Measurements from ENCODE around the gene TCERG1L.

Gene TCERG1L

GRCh38 chr10:131093795-131094366 is 217.6 kb downstream of the TCERG1L start:
- H3K4me3 ChIP-seq (ENCODE audit: low read depth, low read length), result no peak overlapping the region
- TF ChIP-seq CTCF (IDR thresholded peaks at IDR 0.05), result no peak
- no peak overlapping the region for H3K4me2 ChIP-seq (ENCODE audit: low read length)
- no peaks in the 10 kb centered on the region for H3K36me3 ChIP-seq (ENCODE audit: control insufficient read depth, insufficient read depth, low read length)
- no peak overlapping the region for H3K9ac ChIP-seq
- no peaks in the 10 kb centered on the region for H3K27me3 ChIP-seq (ENCODE audit: control insufficient read depth, insufficient read depth, low read length)
- H3K79me2 ChIP-seq, result no peaks in the 10 kb centered on the region
- no peaks in the 10 kb centered on the region for H3K9me3 ChIP-seq (ENCODE audit: control insufficient read depth, low read length)
- H2AFZ ChIP-seq, result no peak overlapping the region
- no peak overlapping the region for H3K27ac ChIP-seq
- H3K4me1 ChIP-seq, result peaks cover 27% of the 10 kb centered on the region

- H3K9me3 ChIP-seq (ENCODE audit: control insufficient read depth, low read length), result no peaks in the 10 kb centered on the region
- no peak for TF ChIP-seq CTCF (IDR thresholded peaks at IDR 0.05)
- no peaks in the 10 kb centered on the region for H3K27me3 ChIP-seq (ENCODE audit: control insufficient read depth, insufficient read depth, low read length)
- no peak overlapping the region for H3K9ac ChIP-seq
- no peak overlapping the region for H3K4me3 ChIP-seq (ENCODE audit: low read depth, low read length)
- no peak overlapping the region for H3K27ac ChIP-seq
- H3K4me2 ChIP-seq (ENCODE audit: low read length), result no peak overlapping the region
- H3K79me2 ChIP-seq, result no peaks in the 10 kb centered on the region
- no peaks in the 10 kb centered on the region for H3K36me3 ChIP-seq (ENCODE audit: control insufficient read depth, insufficient read depth, low read length)
- H3K4me1 ChIP-seq, result peaks cover 21% of the 10 kb centered on the region
- H2AFZ ChIP-seq, result no peak overlapping the region
These were observed 218.2 kb downstream of the TCERG1L start for GRCh38 chr10:131093346-131093745.

GRCh38 chr10:131092876-131093275 is 218.6 kb downstream of the TCERG1L start:
- Histone ChIP-seq H3K36me3 (ENCODE audit: control insufficient read depth, insufficient read depth, low read length) (no peaks in the 10 kb centered on the region), H2AFZ (no peak overlapping the region), H3K79me2 (no peaks in the 10 kb centered on the region), H3K9me3 (ENCODE audit: control insufficient read depth, low read length) (no peaks in the 10 kb centered on the region), H3K4me2 (ENCODE audit: low read length) (no peak overlapping the region), H3K27me3 (ENCODE audit: control insufficient read depth, insufficient read depth, low read length) (no peaks in the 10 kb centered on the region), H3K9ac (no peak overlapping the region), H3K27ac (no peak overlapping the region), H3K4me3 (ENCODE audit: low read depth, low read length) (no peak overlapping the region), H3K4me1 (peaks cover 17% of the 10 kb centered on the region)
- TF ChIP-seq CTCF (IDR thresholded peaks at IDR 0.05), result no peak

- no peak overlapping the region for H3K4me3 ChIP-seq (ENCODE audit: low read depth, low read length)
- no peak overlapping the region for H3K9ac ChIP-seq
- H2AFZ ChIP-seq, result no peak overlapping the region
- H3K36me3 ChIP-seq (ENCODE audit: control insufficient read depth, insufficient read depth, low read length), result no peaks in the 10 kb centered on the region
- no peak overlapping the region for H3K27ac ChIP-seq
- no peak overlapping the region for H3K4me2 ChIP-seq (ENCODE audit: low read length)
- H3K79me2 ChIP-seq, result no peaks in the 10 kb centered on the region
- TF ChIP-seq CTCF (IDR thresholded peaks at IDR 0.05), result no peak
- H3K27me3 ChIP-seq (ENCODE audit: control insufficient read depth, insufficient read depth, low read length), result no peaks in the 10 kb centered on the region
- H3K4me1 ChIP-seq, result peaks cover 13% of the 10 kb centered on the region
- H3K9me3 ChIP-seq (ENCODE audit: control insufficient read depth, low read length), result no peaks in the 10 kb centered on the region
These were observed 219.1 kb downstream of the TCERG1L start for GRCh38 chr10:131092386-131092785.

GRCh38 chr10:131091682-131092081 is 219.8 kb downstream of the TCERG1L start:
- Histone ChIP-seq H2AFZ (no peak overlapping the region), H3K27me3 (ENCODE audit: control insufficient read depth, insufficient read depth, low read length) (no peaks in the 10 kb centered on the region), H3K79me2 (no peaks in the 10 kb centered on the region), H3K9me3 (ENCODE audit: control insufficient read depth, low read length) (no peaks in the 10 kb centered on the region), H3K9ac (no peak overlapping the region), H3K4me1 (peaks cover 10% of the 10 kb centered on the region), H3K27ac (no peak overlapping the region), H3K36me3 (ENCODE audit: control insufficient read depth, insufficient read depth, low read length) (no peaks in the 10 kb centered on the region), H3K4me2 (ENCODE audit: low read length) (no peak overlapping the region), H3K4me3 (ENCODE audit: low read depth, low read length) (no peak overlapping the region)
- TF ChIP-seq CTCF (IDR thresholded peaks at IDR 0.05), result no peak
